Measurements from ENCODE around the gene HHATL.

- TF ChIP-seq CTCF (IDR thresholded peaks at IDR 0.05 in 2 of 3, conservative IDR thresholded peaks at IDR 0.05 in 1 of 3; ENCODE audit: control insufficient read depth in 2 of 3, extremely low read depth in 1 of 3, insufficient read depth in 1 of 3, low read depth in 3 of 3, low read length in 3 of 3) (no peak), MXI1 (IDR thresholded peaks at IDR 0.05; ENCODE audit: low read depth, low read length) (no peak), USF1 (IDR thresholded peaks at IDR 0.05; ENCODE audit: borderline replicate concordance, extremely low read length, insufficient read depth, low read depth, low read length) (no peak), POLR2A (IDR thresholded peaks at IDR 0.05; ENCODE audit: low read depth, low read length) (no peak), ASH2L (IDR thresholded peaks at IDR 0.05; ENCODE audit: borderline replicate concordance, low read depth) (no peak), SMC3 (IDR thresholded peaks at IDR 0.05; ENCODE audit: borderline replicate concordance, low read length) (no peak), FOXM1 (IDR thresholded peaks at IDR 0.05; ENCODE audit: low read depth, low read length) (no peak), ZNF274 (IDR thresholded peaks at IDR 0.05; ENCODE audit: insufficient read depth, insufficient read length) (no peak), JUND (IDR thresholded peaks at IDR 0.05; ENCODE audit: low read depth, low read length) (no peak)
- TF ChIP-seq, protein P1, sequence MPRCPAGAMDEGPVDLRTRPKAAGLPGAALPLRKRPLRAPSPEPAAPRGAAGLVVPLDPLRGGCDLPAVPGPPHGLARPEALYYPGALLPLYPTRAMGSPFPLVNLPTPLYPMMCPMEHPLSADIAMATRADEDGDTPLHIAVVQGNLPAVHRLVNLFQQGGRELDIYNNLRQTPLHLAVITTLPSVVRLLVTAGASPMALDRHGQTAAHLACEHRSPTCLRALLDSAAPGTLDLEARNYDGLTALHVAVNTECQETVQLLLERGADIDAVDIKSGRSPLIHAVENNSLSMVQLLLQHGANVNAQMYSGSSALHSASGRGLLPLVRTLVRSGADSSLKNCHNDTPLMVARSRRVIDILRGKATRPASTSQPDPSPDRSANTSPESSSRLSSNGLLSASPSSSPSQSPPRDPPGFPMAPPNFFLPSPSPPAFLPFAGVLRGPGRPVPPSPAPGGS (IDR thresholded peaks at IDR 0.05; ENCODE audit: borderline replicate concordance, insufficient read depth, low read depth, low read length, poor library complexity, severe bottlenecking): no peak
Observed at GRCh38 chr3:42689421-42690014, 13.1 kb downstream of the HHATL start.
